NCI-H524 treated with DMSO at 0.1 percent for 48 hours (cell line): Measurements from ENCODE around the gene XRRA1.

ENCODE experiments used
- DNase-seq: peaks from one replicate; lab custom pipeline; 2025; lab: John Stamatoyannopoulos, UW

Gene XRRA1

GRCh38 chr11:74951226-74951625, 2.3 kb upstream of the XRRA1 start:
- no peak for DNase-seq

- DNase-seq = no peak
These were observed 1.6 kb upstream of the XRRA1 start for GRCh38 chr11:74950374-74950969.

GRCh38 chr11:74949753-74950137, 854 bp upstream of the XRRA1 start:
- no peak for DNase-seq

- DNase-seq = no peak
These were observed 369 bp downstream of the XRRA1 start for GRCh38 chr11:74948546-74948897.

GRCh38 chr11:74942073-74942759, 6.7 kb downstream of the XRRA1 start:
- DNase-seq = no peak

- DNase-seq = no peak
These were observed 7.4 kb downstream of the XRRA1 start for GRCh38 chr11:74941492-74941891.

GRCh38 chr11:74937696-74938475, 11.0 kb downstream of the XRRA1 start:
- DNase-seq = no peak

- no peak for DNase-seq
These were observed 11.9 kb downstream of the XRRA1 start for GRCh38 chr11:74936976-74937375.

GRCh38 chr11:74936087-74936486, 12.8 kb downstream of the XRRA1 start:
- DNase-seq = no peak

GRCh38 chr11:74935285-74935684, 13.6 kb downstream of the XRRA1 start:
- no peak for DNase-seq

GRCh38 chr11:74933765-74934164, 15.1 kb downstream of the XRRA1 start:
- DNase-seq = no peak

GRCh38 chr11:74932797-74933196, 16.1 kb downstream of the XRRA1 start:
- no peak for DNase-seq

- no peak for DNase-seq
These were observed 16.7 kb downstream of the XRRA1 start for GRCh38 chr11:74932169-74932568.

- peak; percentile 22 for DNase-seq
These were observed 19.2 kb downstream of the XRRA1 start for GRCh38 chr11:74929431-74930363.

- DNase-seq = no peak
These were observed 21.4 kb downstream of the XRRA1 start for GRCh38 chr11:74927496-74927895.

GRCh38 chr11:74926304-74927030, 22.4 kb downstream of the XRRA1 start:
- no peak for DNase-seq

- DNase-seq = no peak
These were observed 23.6 kb downstream of the XRRA1 start for GRCh38 chr11:74925281-74925680.

- DNase-seq = no peak
These were observed 25.8 kb downstream of the XRRA1 start for GRCh38 chr11:74923125-74923524.

GRCh38 chr11:74909812-74910211, 39.1 kb downstream of the XRRA1 start:
- DNase-seq = no peak

- no peak for DNase-seq
These were observed 39.5 kb downstream of the XRRA1 start for GRCh38 chr11:74909385-74909784.

GRCh38 chr11:74905326-74905725, 43.6 kb downstream of the XRRA1 start:
- no peak for DNase-seq

- DNase-seq = no peak
These were observed 46.5 kb downstream of the XRRA1 start for GRCh38 chr11:74902342-74902741.
